ENCODE data around the gene DHODH.
"Not testable (repeated sequence)": the region's sequence is repeated elsewhere in the genome, so short reads cannot be mapped to it uniquely, and the experiment has no call there.

DHODH gene

DNA sequence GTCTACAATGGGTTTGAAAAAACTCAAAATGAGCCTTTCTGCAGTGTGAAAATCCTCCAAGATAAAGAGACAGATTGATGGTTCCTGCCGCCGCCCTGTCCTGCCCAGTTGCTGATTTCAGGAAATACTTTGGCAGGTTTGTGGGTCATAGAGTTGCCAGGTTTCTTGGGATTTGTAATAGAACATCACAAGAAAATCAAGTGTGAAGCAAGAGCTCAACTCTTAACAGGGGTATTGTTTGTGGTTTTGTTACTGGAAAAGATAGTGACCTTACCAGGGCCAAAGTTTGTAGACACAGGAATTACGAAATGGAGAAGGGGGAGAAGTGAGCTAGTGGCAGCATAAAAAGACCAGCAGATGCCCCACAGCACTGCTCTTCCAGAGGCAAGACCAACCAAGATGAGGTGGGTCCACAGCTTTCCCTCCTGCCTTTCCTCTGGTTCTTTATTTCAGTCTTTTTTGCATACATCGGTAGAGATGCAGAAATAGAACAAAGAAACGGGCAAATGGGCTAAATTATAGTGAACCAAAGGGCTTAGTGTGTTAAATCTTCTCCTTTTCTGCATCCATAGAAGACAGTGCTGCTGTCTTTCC lies 45.8 kb downstream of the DHODH start, which contains the start of gene HP:
HP (plus strand) TSS at position 252 of the 594 bp plus-strand sequence; CDS start at position 400, 148 bp downstream.
- not testable (repeated sequence) for DNase-seq

DNA sequence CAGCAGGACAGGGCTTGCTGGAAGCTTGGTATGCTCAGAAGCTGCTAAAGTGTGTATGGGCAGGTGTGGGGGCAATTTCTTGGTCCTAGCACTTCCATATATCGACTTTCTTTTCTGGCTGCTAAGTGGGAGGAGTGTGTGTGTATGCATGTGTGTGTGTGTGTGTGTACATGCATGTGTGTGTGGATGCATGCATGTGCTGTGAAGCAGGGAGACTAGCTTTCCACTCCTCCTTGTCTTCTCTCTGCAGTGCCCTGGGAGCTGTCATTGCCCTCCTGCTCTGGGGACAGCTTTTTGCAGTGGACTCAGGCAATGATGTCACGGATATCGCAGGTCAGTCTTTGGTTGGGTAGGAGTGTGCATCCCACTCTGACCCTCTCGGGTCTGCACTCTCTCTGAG lies 47.4 kb downstream of the DHODH start:
- no peak for DNase-seq

DNA sequence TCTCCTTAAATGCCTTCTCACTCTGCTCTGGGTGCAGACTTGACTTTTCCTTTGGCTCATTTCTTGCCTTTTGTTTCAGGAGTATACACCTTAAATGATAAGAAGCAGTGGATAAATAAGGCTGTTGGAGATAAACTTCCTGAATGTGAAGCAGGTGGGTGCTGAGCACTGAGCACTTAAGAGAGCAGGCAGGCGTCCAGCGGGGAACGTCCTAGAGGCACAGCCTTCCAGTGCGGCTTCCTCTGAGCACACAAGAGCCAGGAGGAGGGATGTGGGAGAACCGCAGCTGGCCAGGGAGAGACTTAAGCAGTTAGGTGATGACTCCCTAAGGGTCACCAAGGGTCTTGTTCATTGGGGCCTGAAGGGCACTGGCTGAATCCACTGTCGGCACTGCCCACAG lies 48.8 kb downstream of the DHODH start:
- not testable (repeated sequence) for DNase-seq

DNA sequence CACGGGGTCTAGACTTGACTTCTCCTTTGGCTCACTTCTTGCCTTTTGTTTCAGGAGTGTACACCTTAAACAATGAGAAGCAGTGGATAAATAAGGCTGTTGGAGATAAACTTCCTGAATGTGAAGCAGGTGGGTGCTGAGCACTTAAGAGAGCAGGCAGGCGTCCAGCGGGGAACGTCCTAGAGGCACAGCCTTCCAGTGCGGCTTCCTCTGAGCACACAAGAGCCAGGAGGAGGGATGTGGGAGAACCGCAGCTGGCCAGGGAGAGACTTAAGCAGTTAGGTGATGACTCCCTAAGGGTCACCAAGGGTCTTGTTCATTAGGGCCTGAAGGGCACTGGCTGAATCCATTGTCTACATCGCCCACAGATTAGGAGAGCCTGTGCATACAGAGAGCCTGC lies 50.5 kb downstream of the DHODH start:
- not testable (repeated sequence) for DNase-seq

DNA sequence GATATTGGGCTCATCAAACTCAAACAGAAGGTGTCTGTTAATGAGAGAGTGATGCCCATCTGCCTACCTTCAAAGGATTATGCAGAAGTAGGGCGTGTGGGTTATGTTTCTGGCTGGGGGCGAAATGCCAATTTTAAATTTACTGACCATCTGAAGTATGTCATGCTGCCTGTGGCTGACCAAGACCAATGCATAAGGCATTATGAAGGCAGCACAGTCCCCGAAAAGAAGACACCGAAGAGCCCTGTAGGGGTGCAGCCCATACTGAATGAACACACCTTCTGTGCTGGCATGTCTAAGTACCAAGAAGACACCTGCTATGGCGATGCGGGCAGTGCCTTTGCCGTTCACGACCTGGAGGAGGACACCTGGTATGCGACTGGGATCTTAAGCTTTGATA lies 51.9 kb downstream of the DHODH start:
- no peak for DNase-seq

DNA sequence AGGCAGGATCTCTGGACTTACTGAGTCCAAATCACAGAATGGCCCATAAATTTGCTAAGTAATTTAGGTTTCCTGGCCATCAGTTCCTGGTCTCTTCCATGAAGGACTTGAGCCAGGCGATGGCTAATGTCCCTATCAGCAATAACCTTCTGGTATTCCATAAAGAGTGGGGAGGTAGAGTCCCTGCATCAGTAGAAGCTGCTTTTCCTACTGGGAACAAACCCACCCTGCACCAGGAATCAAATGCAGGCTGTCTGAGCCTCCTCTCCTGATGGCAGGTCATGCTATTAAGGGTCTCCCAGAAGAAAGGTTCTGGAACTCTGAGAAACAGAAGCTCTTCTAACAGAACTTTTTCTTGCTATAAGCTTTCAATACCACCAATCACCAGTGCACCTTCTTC lies 53.0 kb downstream of the DHODH start:
- no peak for DNase-seq

DNA sequence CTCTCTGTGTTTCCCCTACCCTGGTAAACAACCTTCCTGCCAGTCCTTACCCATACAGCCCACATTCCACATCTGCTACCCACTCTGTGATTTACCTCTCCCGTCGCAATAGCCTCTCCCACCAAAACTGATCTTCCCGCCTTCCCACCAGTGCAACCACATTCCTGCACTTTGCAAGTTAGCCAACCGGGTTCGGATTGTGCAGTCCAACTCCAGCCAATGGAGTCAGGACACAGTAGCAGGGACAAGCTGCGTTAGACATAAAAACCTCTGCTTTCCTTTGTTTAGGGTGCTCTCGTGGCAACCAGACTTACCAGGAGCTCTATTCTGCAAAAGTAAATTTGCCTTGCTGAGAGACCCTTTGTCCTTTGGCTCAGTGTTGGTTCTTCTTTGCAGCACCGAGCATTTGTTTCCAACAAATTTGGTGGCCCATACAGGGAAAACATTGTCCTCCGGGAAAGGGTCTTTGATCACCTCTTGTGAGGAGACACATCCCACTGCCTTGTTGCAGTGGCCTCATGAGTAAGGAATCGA lies 55.9 kb downstream of the DHODH start:
- no peak for DNase-seq

DNA sequence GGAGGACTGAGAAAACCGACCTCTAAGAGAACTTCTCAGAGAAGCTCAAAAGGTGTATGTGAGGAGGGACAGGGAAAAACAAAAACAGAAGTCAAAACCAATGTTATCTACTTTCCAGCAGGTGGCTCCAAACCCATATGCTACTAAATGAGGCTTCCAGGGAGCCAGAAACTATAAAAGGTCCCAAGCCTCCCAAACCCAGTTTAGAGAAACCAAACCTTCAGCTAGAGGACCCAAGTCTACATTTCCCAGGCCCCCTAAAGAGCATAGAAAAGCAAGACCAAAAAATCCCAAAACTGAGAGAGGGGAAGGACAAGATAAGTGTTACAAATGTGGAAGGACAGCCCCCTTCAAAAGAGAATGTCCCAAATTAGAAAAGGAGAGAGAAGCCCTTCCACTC lies 58.2 kb downstream of the DHODH start:
- peak; percentile 16 for DNase-seq

DNA sequence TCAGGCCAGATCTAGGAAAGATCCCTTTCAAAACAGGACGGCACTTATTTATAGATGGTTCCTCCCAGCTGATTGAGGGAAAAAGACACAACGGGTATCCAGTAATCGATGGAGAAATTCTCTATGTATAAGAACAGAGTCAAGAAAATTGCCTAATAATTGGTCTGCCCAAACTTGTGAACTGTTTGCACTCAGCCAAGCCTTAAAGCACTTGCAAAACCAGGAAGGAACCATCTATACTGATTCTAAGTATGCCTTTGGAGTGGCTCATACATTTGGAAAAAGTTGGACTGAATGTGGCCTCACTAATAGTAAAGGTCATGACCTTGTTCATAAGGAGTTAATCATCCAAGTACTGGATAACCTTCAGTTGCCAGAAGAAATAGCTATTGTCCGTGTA lies 60.4 kb downstream of the DHODH start:
- DNase-seq, result no peak

DNA sequence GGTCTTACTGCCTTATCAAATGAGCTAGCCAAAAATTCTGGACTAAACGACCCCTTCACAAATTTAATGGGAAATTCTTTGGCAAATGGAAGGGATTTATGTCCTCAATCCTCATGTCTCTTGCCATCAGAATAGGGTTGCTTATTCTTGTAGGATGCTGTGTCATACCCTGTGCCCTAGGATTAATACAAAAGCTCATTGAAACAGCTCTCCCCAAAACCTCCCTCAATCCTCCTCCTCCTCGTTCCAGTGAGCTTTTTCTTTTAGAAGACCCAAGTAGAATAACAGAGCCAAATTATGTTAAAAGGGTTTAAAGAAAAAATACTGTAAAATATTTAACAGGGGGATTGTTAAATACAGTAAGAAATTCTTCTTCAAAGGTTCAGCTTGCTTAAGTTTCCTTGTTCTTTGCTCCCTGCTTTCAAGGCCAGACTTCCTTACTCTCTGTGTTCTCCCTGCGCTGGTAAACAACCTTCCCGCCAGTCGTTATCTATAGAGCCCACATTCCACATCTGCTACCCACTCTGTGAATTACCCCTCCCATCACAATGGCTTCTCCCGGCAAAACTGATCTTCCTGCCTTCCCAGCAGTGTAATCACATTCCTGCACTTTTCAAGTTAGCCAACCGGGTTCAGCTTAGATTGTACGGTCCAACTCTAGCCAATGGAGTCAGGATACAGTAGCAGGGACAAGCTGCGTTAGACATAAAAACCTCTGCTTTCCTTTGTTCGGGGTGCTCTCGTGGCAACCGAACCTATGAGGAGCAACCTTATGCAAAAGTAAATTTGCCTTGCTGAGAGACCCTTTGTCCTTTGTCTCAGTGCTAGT lies 64.2 kb downstream of the DHODH start:
- DNase-seq, result no peak

DNA sequence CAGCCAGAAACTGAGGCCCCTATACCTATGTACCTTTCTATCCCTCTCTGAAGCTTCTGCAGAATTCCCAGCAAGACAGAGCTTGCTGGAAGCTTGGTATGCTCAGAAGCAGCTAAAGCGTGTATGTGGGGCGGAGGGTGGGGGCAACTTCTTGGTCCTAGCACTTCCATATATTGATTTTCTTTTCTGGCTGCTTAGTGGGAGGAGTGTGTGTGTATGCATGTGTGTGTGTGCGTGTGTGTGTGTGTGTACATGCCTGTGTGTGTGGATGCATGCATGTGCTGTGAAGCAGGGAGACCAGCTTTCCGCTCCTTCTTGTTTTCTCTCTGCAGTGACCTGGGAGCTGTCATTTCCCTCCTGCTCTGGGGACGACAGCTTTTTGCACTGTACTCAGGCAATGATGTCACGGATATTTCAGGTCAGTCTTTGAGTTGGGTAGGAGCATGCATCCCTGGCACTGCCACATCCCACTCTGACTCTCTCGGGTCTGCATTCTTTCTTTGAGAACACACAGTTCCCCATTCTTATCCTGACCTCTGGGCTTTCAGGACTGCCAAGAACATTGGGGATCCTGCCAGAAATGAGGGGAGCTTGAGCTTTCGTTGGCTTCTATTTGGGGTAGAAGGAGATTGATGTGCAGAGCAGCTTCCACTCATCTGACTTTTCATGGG lies 65.2 kb downstream of the DHODH start:
- no peak for DNase-seq

DNA sequence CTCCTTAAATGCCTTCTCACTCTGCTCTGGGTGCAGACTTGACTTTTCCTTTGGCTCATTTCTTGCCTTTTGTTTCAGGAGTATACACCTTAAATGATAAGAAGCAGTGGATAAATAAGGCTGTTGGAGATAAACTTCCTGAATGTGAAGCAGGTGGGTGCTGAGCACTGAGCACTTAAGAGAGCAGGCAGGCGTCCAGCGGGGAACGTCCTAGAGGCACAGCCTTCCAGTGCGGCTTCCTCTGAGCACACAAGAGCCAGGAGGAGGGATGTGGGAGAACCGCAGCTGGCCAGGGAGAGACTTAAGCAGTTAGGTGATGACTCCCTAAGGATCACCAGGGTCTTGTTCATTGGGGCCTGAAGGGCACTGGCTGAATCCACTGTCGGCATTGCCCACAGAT lies 66.5 kb downstream of the DHODH start:
- DNase-seq, result not testable (repeated sequence)

Measured in NCI-H2171 (cell line).